ENCODE data around the gene IL22RA1.

Gene IL22RA1

DNA sequence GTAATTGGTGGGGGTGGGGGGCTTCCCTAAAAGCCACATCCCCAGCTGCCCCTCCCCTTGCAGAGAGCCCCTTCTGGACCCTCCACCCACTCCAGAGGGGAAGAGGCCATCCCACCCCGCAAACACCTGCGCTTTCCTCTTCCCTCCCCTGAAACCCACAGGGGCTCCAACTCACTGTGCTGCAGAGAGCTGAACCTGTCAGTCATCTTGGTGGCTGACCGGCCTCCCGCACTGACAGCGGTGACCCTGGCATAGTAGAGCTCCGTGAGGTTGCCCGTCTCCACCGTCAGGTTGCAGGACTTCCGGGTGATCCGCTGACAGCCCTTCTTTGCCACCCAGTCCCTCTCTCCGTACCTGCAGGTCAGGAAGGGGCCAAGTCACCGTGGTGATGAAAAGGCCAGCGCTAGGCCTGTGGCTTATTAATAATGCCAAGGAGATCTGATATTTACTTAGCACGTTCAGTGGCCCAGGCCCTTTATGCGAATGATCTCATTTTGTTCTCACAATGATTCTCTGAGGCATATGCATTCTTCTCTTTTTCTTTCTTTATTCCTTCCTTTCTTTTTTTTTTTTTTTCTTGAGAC, 5.9 kb downstream of the IL22RA1 start:
- no peak for DNase-seq

DNA sequence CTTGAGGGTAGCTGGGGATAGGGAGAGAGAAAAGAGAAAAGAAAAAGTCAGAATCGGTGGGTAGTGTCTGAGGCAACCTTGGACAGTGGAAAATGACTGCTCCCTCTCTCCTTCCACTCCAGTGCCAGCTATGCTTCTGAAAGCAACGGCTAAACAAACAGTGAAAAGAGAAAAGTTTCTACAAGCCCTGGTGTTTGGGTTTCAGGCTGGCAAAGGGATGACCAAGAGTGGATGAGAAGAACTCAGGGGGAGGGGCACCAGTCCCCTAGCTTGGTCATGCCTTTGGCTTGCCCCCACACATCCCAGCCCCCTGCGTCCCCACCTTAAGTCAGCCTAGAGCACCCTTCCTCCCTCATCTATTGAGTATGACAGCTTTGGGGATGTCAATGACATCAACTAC, 8.6 kb downstream of the IL22RA1 start:
- no peak for DNase-seq

DNA sequence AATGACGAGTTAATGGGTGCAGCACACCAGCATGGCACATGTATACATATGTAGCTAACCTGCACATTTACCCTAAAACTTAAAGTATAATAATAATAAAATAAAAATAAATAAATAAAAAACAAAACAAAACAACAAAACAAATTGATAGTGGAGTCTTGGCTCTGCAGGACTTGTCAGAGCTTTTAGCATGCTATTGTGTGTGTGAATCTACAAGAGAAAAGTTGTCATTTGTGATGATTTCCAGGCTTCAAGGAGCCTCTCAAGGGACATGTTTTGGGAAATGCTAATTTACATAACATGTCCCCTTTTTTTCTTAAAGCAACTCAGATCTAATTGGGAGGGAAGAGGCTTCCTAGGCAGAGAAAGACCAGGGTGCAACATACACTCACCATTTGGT, 9.1 kb downstream of the IL22RA1 start:
- DNase-seq, result no peak

DNA sequence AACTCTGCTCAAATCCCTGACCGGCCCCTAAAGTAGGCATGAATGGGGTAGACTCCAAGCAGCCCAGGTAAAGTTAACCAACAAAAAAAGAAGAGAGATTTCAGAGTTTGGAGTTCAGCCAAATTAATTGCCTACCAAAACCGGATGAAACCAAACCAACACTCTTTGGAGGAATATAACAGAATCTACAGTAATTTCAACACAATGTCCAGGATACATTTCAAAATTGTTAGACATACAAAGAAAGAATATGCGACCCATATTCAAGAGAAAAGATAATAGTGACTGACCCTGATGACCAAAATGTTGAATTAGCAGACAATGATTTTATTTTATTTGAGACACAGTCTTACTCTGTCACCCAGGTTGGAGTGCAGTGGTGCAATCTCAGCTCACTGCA, 12.6 kb downstream of the IL22RA1 start:
- no peak for DNase-seq

DNA sequence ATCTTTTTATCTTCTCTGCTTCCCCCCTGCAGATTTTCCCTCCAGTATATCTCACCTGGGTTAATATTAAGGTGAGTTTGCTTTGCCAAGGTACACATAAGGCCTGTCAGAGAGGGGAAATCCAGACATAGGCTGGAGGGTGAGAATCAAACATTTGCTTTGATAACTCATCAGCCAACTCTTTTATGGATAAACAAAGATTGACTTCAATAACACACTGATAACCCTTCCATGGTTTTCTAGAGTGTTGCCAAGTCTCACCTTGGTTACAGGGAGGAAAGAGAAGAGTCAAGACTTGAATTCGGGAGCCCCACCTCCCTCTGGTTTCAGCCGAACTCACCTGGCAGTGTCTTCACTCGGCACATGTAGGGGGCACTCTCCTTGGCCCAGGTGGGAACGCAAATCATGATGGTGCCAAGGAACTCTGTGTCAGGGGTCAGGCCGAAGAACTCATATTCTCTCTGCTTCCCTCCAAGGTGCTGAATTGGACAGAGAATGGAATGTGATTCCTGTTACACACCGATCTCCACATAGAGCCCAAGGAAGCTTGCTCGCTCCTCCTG, 15.1 kb downstream of the IL22RA1 start:
- no peak for DNase-seq

DNA sequence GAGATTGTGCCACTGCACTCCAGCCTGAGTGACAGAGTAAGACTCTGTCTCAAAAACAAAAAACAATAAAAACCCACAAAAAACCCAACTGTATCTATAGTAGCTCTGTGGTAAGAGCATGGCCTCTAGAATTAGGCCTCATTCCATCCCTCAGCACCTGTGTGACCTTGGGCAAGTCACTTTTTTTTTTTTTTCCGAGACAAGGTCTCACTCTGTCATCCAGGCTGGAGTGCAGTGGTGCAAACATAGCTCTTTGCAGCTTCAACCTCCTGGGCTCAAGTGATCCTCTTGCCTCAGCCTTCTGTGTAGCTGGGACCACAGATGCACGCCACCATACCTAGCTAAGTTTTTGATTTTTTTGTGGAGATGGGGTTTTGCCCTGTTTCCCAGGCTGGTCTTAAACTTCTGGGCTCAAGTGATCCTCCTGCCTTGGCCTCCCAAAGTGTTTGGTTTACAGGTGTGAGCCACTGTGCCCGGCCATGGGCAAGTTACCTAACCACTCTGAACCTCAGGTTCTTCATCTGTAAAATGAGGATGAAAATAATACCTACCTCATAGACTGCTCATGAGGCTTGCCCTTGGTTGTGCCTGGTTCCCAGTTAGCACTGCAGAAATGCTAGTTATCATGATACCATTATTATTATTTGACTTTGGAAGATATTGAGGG, 15.7 kb downstream of the IL22RA1 start:
- no peak for DNase-seq

DNA sequence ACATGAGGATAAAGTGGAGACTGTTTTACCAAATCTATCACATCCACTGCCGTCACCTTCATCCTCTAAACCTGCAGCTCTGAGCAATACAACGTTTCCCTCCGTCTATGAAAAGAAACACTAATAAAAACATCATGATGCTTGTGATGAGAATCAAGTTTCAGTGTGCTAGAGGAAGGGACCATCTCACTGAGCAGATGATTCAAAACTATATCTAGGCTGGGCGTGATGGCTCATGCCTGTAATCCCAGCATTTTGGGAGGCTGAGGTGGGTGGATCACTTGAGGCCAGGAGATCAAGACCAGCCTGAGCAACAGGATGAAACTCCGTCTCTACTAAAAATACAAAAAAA, 16.3 kb downstream of the IL22RA1 start:
- DNase-seq, result no peak

DNA sequence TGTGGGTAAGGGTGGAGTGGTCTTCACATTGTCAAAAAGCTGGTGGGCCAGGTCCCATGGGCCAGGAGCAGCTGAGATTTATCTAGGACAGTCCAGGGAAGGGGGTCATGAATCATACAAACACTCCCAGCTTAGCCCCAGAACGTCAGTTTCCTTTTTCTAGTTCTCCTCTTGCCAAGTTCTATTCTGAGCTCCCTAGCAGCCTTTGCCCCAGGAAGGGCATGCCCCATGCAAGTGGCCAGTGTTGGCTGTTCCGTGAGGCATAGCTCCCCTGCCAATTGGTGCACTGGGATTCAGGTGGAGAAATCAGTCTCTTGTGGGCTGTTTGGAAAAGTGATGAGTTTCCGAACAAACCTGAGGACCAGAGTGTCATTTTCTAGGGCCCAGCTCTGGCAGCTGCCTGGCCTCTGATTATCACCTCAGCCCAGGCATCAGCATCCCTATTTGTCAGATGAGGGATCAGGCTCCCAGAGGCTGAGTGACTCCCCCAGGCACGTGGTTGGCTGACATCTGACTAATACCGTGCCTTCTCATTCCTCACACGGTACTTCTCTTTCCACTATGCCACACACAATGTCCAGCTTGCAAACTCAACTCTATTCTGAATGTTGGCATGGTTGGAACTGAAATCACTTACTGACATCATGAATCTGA, 16.8 kb downstream of the IL22RA1 start:
- peak; percentile 15 for DNase-seq

DNA sequence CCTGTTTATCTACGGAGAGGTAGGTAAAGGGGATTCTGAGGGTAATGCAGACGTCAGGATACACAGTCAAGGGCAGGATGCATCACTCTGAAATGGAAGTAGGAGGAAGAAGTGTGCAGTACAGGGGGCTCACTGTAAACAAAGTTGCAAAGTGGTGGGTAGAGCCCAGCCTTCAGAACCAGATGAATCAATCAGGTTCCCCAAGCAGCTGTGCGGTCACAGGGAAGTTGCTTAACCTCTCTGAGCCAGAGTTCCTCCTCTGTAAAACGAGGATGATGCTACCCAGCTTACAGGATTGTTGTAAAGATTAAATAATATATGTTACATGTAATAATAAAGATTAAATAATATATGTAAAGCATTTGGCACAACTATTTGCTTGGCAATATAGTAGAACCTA, 17.5 kb downstream of the IL22RA1 start:
- DNase-seq, result no peak

DNA sequence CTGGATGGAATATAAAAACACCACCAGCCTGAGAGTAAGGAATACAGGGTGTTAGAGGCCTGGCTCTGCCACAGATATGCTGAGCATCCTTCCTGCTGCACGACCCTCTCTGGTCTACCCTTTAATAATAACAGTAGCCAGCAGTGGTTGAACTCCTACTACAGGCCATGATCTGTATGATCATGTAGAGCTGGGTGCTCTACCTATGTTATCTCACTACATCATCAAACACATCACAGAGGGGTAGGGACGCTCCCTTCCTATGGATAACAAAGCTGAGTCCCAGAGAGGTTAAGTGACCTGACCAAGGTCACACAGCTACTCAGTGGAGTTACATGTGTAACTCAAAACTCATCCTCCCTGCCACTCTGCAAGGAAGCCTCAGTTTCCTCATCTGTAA, 18.0 kb downstream of the IL22RA1 start:
- no peak for DNase-seq

DNA sequence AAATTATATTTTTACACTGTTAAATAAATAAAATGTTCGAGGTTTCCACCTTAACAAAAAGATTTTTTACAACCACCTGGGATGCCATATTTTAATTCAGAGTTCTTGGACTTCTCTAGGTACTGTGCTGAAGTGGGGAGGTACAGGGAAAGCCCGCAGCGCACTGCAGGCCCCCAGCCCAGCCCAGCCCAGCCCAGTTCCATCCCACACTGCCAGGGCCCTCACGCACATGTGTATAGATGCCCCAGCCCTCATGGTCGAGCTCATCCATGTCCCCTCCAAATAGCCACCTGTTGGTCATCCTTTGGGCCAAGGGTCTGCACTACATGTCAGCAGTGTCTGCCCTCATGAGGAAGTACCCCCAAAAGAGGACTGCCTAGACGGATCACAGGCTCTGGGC, 19.3 kb downstream of the IL22RA1 start:
- no peak for DNase-seq

DNA sequence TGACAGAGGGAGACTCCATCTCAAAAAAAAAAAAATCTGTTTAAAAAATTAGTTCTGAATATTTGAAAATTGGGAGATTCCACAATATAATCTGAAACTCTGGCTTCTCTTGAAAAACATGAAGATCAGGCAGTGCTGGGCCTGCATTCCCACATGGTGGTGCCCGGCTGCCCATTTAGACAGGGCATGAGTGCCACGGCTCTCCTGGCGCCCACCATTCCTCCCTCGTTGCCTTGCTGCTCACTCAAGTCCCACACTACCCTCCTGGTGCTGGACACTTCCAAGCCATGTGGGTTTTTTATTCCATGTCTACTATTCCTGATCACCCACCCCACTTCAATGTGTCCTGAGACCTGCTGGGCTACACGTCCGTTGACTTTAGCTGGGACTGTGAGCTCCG, 20.2 kb downstream of the IL22RA1 start:
- no peak for DNase-seq

DNA sequence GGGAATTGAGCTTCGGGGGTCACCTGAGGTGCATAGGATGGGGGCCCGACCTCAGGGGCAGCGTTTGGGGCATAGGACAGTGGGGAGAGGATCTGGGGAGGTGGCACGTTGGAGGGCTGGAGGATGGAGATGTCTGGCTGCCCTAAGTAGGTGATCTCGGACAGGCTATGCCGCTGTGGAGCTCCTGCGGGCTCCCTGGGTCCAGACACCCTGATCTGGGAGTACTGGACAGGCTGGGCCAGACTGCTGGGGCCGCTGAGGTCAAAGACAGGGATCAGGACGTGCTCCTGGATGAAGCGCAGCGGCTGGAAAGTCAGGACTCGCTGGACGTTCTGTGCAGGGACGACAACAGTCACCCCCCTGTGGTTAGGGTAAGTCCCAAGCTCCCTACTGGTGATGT, 21.5 kb downstream of the IL22RA1 start:
- DNase-seq, result no peak

DNA sequence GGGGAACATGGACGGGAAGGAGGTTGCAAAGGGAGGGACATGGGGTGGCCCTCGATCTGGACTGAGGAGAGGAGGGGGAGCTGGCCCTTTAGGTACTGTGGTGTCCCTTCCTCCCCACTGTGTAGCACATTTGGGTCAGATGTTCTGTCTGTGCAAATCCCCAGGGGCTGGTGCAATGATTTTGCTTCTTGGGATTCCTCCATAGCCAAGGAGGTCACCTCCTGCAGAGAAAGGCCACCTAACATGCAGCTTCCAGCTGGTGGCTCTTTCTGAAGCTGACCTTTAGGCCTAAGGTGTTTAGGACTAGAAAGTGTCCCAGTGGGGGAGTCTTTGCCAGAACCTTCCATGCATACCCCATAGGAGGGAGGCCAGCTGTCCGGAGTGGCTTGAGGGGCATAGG, 22.0 kb downstream of the IL22RA1 start:
- DNase-seq, result no peak

DNA sequence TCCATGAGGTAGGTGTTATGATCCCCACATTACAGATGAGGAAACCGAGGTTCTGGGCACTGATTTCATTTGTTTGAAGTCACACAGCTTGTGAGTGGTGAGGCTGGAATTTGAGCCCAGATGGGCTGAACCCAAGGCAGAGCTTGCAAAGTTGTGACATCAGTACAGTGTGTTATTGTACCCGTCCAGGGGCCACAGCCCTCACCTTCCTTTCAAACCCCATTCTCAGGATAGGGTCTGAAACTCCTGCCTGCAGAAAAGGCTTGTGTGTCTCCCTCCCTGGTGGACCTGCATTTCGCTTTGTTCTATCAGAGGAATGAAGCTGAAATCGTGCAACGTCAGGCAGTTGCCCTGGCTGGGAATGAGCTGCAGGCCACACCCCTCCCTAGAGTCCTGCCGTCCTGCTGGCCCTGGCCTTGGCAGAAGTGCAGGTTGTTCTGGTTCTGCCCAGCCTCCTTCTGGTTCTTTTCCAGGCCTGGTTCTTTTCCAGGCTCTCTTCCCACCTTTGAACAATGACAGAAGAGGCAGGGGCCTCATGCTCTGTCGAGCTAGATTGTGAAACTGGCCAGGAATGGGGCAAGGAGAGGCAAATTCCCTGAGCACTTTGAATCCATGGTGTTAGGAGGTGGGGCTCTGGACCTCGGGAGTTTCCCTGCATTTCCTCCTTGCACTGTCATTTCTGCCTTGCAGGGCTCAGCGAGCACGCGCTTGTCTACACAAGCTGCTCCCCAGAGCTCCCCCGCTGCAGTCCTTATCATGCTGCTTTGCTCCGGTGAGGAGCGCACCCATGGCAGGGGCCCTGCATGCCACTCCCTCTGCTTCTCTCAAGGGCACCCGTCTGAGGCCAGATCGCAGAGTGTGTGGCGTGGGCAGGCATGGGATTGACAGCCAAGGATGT, 22.8 kb downstream of the IL22RA1 start:
- peak; percentile 7 for DNase-seq

DNA sequence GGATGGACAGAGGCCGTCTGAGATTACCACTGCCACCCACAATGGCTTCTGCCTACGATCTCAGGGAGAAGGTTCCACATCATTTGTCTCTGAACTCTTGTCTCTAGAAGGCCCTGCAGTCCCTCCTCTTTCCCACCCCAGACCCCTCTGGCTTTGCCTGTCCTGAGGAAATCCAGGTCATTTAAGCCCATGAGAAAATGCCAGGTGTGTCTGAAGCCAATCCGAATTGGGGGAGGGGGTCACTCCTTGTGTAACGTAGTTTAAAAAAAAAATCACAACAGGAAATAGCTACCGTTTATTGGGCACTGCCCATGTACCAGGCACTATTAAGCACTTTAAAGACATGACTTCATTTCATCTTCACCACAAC, 23.5 kb downstream of the IL22RA1 start:
- DNase-seq, result no peak

DNA sequence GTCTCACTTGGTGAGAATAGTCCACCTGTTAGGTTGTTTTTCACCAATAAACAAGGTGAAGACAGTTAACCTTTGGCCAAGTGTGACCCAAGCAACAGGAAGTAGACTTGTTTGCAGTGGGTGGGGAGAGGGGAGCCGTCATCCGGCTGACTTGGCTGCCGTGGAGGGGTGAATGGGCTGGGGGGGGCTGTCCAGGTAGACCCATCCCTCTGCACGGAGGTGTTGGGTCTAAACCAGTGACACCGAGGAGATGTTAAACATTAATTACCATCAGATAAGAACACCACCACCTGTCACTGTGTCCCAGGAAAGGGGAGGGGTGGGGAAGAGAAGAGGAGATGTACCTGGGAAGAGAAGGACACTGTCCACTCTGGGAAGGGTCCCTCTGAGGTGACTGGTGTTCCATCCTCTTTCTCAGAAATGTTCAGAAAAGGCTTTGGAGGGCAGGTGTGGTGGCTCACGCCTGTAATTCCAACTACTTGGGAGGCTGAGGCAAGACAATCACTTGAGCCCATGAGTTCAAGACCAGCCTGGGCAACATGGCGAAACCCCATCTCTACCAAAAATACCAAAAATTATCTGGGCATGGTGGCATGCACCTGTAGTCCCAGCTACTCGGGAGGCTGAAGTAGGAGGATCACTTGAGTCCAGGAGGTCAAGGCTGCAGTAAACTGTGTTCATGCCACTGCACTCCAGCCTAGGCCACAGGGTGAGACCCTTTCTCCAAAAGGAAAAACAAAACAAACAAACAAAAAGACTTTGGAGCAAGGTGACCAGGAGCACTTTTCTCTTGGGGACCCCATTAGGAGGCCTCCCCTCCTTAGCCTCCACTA, 24.3 kb downstream of the IL22RA1 start:
- no peak for DNase-seq

DNA sequence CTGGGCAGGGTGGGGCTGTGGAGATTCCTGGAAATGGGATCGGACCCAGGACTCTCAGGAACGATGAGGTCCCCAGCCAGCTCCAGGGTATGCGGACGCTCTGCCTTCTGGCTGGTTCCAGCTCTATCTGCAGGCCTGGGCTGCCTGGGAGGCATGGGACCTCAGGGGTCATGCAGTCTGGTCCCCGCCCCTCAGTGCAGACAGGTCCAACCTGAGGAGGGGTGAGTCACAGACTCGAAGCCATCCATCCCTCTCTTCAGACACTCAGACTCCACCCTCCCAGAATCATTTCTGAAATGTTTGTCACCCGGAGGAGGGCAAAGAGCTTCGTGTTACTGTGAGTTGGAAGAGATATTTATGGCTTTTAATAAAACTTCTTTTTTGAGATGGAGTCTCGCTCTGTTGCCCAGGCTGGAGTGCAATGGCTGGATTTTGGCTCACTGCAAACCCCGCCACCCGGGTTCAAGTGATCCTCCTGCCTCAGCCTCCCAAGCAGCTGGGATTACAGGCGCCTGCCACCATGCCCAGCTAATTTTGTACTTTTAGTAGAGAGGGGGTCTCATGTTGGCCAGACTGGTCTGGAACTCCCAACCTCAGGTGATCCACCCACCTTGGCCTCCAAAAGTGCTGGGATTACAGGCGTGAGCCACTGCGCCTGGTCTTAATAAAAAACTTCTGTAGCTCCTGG, 25.1 kb downstream of the IL22RA1 start:
- peak; percentile 66 for DNase-seq

DNA sequence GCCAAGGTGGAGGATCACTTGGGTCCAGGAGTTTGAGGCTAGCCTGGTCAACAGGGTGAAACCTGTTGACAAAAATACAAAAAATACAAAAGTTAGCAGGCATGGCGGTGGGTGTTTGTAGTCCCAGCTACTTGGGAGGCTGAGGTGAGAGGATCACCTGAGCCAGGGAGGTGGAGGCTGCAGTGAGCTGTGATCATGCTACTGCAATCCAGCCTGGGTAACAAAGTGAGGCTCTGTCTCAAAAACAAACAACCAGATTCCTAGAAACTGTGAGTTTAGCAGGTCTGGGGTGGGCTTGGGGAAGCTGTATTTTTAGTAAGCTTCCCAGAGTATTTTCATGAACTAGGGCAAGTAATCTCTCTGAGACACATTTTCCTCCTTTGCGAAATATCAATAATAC, 25.8 kb downstream of the IL22RA1 start:
- DNase-seq, result no peak

DNA sequence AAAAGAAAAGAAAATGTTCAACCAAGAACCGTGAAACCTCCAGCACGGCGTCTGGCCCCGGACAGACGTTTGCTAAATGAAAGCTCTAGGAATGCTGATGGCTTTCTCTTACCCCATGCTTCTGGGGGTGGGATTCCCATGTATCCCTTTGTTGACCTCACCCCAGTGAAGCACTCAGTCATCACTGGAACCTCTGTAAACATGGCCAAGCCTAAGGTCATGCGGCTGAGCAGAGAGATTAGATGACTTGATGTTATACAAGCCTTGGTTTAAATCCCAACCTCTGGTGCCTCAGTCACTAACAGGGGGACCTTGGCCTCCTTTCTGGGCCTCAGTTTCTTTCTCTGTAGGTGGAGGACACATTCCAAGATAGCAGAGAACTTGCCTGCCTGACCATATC, 28.2 kb downstream of the IL22RA1 start:
- no peak for DNase-seq

DNA sequence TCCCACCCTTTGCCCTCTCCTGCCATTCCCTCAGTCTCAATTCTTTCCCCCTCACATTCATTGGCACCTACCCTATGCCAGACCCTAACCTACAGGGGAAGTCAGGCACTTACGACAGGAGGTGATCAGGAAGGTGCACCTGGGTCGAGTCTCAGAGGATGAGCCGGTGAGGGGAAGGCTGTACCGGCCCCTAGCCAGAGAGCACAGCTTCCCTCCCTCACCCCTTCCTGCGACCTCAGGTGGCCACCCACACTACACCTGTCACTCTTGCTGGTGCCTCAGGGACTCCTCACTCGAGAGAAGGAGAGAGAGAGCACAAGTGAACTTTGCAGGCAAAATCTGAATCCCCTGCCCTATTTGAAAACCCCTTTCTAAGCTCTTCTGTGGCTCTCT, 29.3 kb downstream of the IL22RA1 start:
- DNase-seq, result no peak

Data from fibroblast of skin of right biceps (primary cell).